ENCODE results near the gene SOAT2. TPM values are rescaled to one million over a fixed set of nuclear protein-coding genes. Genes with fewer than 3 reads are reported as not detected.
"Not testable (repeated sequence)": the region's sequence is repeated elsewhere in the genome, so short reads cannot be mapped to it uniquely, and the experiment has no call there.

The SOAT2 gene
- total RNA-seq, 1 donor from 2014 or later = not detected

DNA sequence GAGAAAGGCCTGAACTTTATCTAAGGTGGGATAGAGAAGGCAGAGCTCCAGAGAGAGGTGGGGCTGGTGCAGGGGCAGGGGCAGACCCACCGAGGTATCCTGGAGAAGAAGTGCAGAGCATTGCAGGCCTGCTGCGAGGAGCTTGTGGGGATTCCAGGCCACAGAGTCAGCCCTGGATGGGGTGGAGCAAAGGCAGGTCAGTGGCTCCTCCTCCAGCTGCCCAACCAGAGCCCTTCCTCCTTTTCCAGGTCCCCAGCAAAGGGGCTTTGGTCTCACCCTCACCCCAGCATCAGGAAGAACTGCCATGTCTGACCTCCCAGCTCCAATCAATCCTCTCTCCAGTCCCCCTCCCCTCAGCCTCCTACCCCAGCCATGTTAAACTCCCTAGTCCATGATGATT, 57.4 kb downstream of the SOAT2 start:
- no peak for DNase-seq (ENCODE audit: low spot score)
- no peaks in the 10 kb centered on the region for H3K27me3 ChIP-seq
- no peak overlapping the region for H3K4me2 ChIP-seq
- Mint-ChIP-seq H3K27ac (no peak overlapping the region), H3K4me1 (peaks cover 7% of the 10 kb centered on the region), H3K4me3 (no peak overlapping the region), H3K27me3 (ENCODE audit: insufficient read depth, low read depth) (no peaks in the 10 kb centered on the region), H3K36me3 (no peaks in the 10 kb centered on the region), H3K9me3 (no peaks in the 10 kb centered on the region)
- peaks cover 5% of the 10 kb centered on the region for H3F3A ChIP-seq (ENCODE audit: low read depth)
- H3K36me3 ChIP-seq = no peaks in the 10 kb centered on the region
- H3K4me1 ChIP-seq = peaks cover 4% of the 10 kb centered on the region
- TF ChIP-seq, protein P1, sequence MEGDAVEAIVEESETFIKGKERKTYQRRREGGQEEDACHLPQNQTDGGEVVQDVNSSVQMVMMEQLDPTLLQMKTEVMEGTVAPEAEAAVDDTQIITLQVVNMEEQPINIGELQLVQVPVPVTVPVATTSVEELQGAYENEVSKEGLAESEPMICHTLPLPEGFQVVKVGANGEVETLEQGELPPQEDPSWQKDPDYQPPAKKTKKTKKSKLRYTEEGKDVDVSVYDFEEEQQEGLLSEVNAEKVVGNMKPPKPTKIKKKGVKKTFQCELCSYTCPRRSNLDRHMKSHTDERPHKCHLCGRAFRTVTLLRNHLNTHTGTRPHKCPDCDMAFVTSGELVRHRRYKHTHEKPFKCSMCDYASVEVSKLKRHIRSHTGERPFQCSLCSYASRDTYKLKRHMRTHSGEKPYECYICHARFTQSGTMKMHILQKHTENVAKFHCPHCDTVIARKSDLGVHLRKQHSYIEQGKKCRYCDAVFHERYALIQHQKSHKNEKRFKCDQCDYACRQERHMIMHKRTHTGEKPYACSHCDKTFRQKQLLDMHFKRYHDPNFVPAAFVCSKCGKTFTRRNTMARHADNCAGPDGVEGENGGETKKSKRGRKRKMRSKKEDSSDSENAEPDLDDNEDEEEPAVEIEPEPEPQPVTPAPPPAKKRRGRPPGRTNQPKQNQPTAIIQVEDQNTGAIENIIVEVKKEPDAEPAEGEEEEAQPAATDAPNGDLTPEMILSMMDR (IDR thresholded peaks at IDR 0.05) = no peak
- no peak for TF ChIP-seq EZH2phosphoT487 (IDR thresholded peaks at IDR 0.05)
- no peak for TF ChIP-seq EZH2 (IDR thresholded peaks at IDR 0.05)
- no peak overlapping the region for H2AFZ ChIP-seq (replicated peaks)
- no peak overlapping the region for H3K9ac ChIP-seq
- H3K4me3 ChIP-seq = no peak overlapping the region
- no peaks in the 10 kb centered on the region for H3K9me3 ChIP-seq (ENCODE audit: low read depth)
- no peaks in the 10 kb centered on the region for H3K79me2 ChIP-seq (ENCODE audit: low read depth)
- no peak overlapping the region for H3K27ac ChIP-seq
- H4K20me1 ChIP-seq (ENCODE audit: low read depth) = no peaks in the 10 kb centered on the region

DNA sequence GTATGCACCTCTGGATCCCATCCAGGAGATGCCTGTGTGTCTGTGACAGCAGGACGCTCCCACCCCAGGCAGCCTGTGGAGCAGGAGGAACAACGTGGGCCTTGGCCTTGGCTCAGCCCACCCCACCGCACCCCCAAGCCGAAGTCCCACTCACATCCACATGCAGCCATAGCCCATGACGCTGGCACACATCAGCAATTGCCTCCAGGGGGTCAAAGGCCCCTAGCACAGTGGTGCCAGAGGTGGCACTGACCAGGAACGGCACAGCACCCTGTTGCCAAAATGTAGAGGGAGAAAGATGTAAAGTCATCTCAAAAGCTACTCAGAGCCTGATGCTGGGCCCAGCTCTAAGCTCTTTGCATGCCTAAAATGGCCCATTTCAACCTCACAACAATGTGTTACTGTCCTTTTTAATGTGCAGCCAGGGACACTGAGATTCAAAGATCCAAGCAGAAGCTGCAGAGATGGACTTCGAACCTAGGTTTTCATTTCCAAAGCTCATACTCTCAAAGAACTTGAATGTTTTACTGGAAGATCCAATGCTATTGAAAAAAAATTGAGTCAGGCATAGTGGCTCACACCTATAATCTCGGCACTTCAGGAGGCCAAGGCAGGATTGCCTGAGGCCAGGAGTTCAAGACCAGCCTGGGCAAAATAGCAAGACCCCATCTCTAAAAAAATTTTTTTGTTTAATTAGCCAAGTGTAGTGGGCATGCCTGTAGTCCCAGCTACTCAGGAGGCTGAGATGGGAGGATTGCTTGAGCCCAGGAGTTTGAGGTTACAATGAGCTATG, 58.0 kb downstream of the SOAT2 start:
- DNase-seq (ENCODE audit: low spot score) = no peak
- H3F3A ChIP-seq (ENCODE audit: low read depth) = peaks cover 5% of the 10 kb centered on the region
- H3K9ac ChIP-seq = no peak overlapping the region
- no peaks in the 10 kb centered on the region for H3K9me3 Mint-ChIP-seq
- H3K27ac Mint-ChIP-seq = no peak overlapping the region
- no peaks in the 10 kb centered on the region for H3K27me3 ChIP-seq
- no peak overlapping the region for H2AFZ ChIP-seq (replicated peaks)
- no peak overlapping the region for H3K27ac ChIP-seq
- no peak overlapping the region for H3K4me2 ChIP-seq
- H3K36me3 ChIP-seq = no peaks in the 10 kb centered on the region
- H3K27me3 Mint-ChIP-seq (ENCODE audit: insufficient read depth, low read depth) = no peaks in the 10 kb centered on the region
- no peaks in the 10 kb centered on the region for H3K36me3 Mint-ChIP-seq
- H3K4me3 Mint-ChIP-seq = no peak overlapping the region
- peaks cover 4% of the 10 kb centered on the region for H3K4me1 ChIP-seq
- peaks cover 7% of the 10 kb centered on the region for H3K4me1 Mint-ChIP-seq
- H3K79me2 ChIP-seq (ENCODE audit: low read depth) = no peaks in the 10 kb centered on the region
- no peaks in the 10 kb centered on the region for H3K9me3 ChIP-seq (ENCODE audit: low read depth)
- TF ChIP-seq, protein P1 (IDR thresholded peaks at IDR 0.05) = no peak
- no peak for TF ChIP-seq EZH2 (IDR thresholded peaks at IDR 0.05)
- no peak for TF ChIP-seq EZH2phosphoT487 (IDR thresholded peaks at IDR 0.05)
- no peaks in the 10 kb centered on the region for H4K20me1 ChIP-seq (ENCODE audit: low read depth)
- no peak overlapping the region for H3K4me3 ChIP-seq

DNA sequence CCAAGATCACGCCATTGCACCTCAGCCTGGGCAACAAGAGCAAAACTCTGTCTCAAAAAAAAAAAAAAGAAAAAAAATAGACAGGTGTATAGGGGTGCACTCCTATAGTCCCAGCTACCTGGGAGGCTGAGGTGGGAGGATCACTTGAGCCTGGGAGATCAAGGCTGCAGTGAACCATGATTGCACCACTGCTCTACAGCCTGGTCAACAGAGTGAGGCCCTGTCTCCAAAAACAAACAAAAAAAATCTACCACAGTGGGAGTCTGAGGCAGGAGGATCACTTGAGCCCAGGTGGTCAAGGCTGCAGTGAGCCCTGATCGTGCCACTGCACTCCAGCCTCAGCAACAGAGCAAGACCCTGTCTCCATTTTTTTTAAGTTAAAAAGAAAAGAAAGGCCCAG, 59.7 kb downstream of the SOAT2 start:
- not testable (repeated sequence) for H3K4me1 ChIP-seq, H3K4me3 Mint-ChIP-seq, H3K27ac Mint-ChIP-seq

DNA sequence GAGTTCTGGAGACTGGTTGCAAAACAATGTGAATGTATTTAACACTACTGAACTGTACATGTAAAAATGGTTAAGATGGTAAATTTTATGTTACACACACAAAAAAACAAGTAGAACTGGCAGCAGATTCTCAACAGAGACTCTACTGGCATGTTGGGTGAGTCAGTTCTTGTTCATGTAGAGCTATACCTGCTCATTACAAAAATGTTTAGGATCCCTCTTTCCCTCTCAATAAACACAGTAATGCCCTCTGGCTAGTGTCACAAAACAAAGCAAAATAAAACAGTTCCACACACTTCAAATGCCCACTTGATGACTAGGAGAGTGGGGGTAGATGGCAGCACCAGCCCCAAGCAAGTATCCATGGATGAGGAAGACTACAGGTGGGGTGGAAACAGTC, 63.6 kb downstream of the SOAT2 start:
- no peaks in the 10 kb centered on the region for H3F3A ChIP-seq (ENCODE audit: low read depth)
- no peak overlapping the region for H3K4me2 ChIP-seq
- no peaks in the 10 kb centered on the region for H3K9me3 Mint-ChIP-seq
- H4K20me1 ChIP-seq (ENCODE audit: low read depth) = no peaks in the 10 kb centered on the region
- no peak overlapping the region for H2AFZ ChIP-seq (replicated peaks)
- no peak for DNase-seq (ENCODE audit: low spot score)
- no peaks in the 10 kb centered on the region for H3K4me1 ChIP-seq
- H3K27me3 Mint-ChIP-seq (ENCODE audit: insufficient read depth, low read depth) = no peaks in the 10 kb centered on the region
- H3K27me3 ChIP-seq = no peaks in the 10 kb centered on the region
- H3K4me3 ChIP-seq = no peak overlapping the region
- no peaks in the 10 kb centered on the region for H3K36me3 ChIP-seq
- TF ChIP-seq EZH2 (IDR thresholded peaks at IDR 0.05) = no peak
- TF ChIP-seq EZH2phosphoT487 (IDR thresholded peaks at IDR 0.05) = no peak
- TF ChIP-seq, protein P1 (IDR thresholded peaks at IDR 0.05) = no peak
- no peak overlapping the region for H3K27ac ChIP-seq
- no peak overlapping the region for H3K4me3 Mint-ChIP-seq
- H3K36me3 Mint-ChIP-seq = peaks cover 3% of the 10 kb centered on the region
- H3K9me3 ChIP-seq (ENCODE audit: low read depth) = no peaks in the 10 kb centered on the region
- H3K4me1 Mint-ChIP-seq = no peaks in the 10 kb centered on the region
- H3K27ac Mint-ChIP-seq = no peak overlapping the region
- no peaks in the 10 kb centered on the region for H3K79me2 ChIP-seq (ENCODE audit: low read depth)
- no peak overlapping the region for H3K9ac ChIP-seq

More for the DNA sequence above, 59.7 kb downstream of the SOAT2 start:
- H3K27ac ChIP-seq; H3K36me3 Mint-ChIP-seq; H4K20me1 ChIP-seq (ENCODE audit: low read depth); DNase-seq (ENCODE audit: low spot score); H3K36me3 ChIP-seq; H2AFZ ChIP-seq (replicated peaks); H3K4me3 ChIP-seq; H3K27me3 Mint-ChIP-seq (ENCODE audit: insufficient read depth, low read depth); H3K79me2 ChIP-seq (ENCODE audit: low read depth); H3F3A ChIP-seq (ENCODE audit: low read depth); H3K27me3 ChIP-seq; H3K9me3 ChIP-seq (ENCODE audit: low read depth); H3K9me3 Mint-ChIP-seq; H3K9ac ChIP-seq; H3K4me2 ChIP-seq; H3K4me1 Mint-ChIP-seq: not testable (repeated sequence)
